OCI-LY3 (cell line): ENCODE measurements around the gene NAB1.

ENCODE experiments used
- CTCF ChIP-seq: fragments of 200-600, 300-600 bp; sonication (generic); IDR thresholded peaks from 2 replicates; pipeline ENCODE4 v1.5.1; 2014; ENCODE audit warnings: antibody characterized with exemption, low read length, low read depth
- EZH2phosphoT487 ChIP-seq: fragments of 200-600 bp; shearing (Covaris generic); IDR thresholded peaks from 2 replicates; pipeline ENCODE4 v1.6.1; 2018; ENCODE audit warnings: antibody characterized with exemption, mixed run types, low read depth

GRCh38 chr2:190649798-190650390, 1.0 kb downstream of the NAB1 start:
- TF ChIP-seq CTCF: no peak
- TF ChIP-seq EZH2phosphoT487: no peak
